ENCODE data around the gene LCN10. TPM values are rescaled to one million over a fixed set of nuclear protein-coding genes. Genes with fewer than 3 reads are reported as not detected.

LCN10 gene
- total RNA-seq, 4 donors from 2014 or later, result 7.0 to 12.6 (median 9.8) TPM

DNA sequence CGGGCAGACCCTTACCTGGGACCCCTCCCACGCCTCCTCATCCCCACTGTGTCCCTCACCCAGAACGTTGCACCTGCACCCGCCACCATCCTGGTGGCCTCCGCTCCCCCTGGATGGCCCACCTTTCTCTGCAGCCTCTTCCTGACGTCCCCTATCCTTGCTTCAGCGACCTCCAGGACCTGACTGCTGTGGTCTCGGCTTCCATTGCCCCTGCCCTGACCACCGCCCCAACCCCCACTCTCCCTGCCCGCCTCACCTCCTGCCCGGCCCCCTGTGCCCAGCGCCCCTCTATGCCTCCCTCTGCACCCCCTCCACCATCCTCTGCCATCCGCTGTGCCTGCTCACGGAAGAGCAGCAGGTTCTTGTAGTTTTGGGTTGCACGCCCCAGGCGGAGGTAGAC lies 2.2 kb downstream of the LCN10 start:
- Histone ChIP-seq H3K27me3 (peaks cover 0 to 61% (median 21%) of the 10 kb centered on the region in 4 donors), H3K27ac (replicated peaks in 1 of 4) (no peak overlapping the region), H3K9me3 (no peaks in the 10 kb centered on the region), H3K36me3 (peaks cover 0 to 17% (median 0%) of the 10 kb centered on the region in 4 donors), H3K4me1 (peaks cover 11 to 31% (median 23%) of the 10 kb centered on the region in 4 donors), H3K4me3 (no peak overlapping the region)
- no peak for TF ChIP-seq EP300 (IDR thresholded peaks at IDR 0.05)
- TF ChIP-seq POLR2AphosphoS5 (IDR thresholded peaks at IDR 0.05), result no peak
- TF ChIP-seq POLR2A (IDR thresholded peaks at IDR 0.05; ENCODE audit: low read depth), result no peak
- TF ChIP-seq, protein P1, sequence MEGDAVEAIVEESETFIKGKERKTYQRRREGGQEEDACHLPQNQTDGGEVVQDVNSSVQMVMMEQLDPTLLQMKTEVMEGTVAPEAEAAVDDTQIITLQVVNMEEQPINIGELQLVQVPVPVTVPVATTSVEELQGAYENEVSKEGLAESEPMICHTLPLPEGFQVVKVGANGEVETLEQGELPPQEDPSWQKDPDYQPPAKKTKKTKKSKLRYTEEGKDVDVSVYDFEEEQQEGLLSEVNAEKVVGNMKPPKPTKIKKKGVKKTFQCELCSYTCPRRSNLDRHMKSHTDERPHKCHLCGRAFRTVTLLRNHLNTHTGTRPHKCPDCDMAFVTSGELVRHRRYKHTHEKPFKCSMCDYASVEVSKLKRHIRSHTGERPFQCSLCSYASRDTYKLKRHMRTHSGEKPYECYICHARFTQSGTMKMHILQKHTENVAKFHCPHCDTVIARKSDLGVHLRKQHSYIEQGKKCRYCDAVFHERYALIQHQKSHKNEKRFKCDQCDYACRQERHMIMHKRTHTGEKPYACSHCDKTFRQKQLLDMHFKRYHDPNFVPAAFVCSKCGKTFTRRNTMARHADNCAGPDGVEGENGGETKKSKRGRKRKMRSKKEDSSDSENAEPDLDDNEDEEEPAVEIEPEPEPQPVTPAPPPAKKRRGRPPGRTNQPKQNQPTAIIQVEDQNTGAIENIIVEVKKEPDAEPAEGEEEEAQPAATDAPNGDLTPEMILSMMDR (IDR thresholded peaks at IDR 0.05), result no peak
- intact Hi-C loops (cut with DNase I), result no loop called here
- DNase-seq (ENCODE audit: extremely low spot score), result no peak
- 90% methylated on average over 16 of the region's 16 CpGs for WGBS

- Histone ChIP-seq H3K36me3 (peaks cover 0 to 17% (median 0%) of the 10 kb centered on the region in 4 donors), H3K4me1 (peaks cover 11 to 31% (median 23%) of the 10 kb centered on the region in 4 donors), H3K4me3 (no peak overlapping the region), H3K9me3 (no peaks in the 10 kb centered on the region), H3K27ac (replicated peaks in 1 of 4) (no peak overlapping the region), H3K27me3 (peaks cover 0 to 56% (median 21%) of the 10 kb centered on the region in 4 donors)
- WGBS, result 81% methylated on average over 5 of the region's 11 CpGs
- intact Hi-C loops (cut with DNase I), result no loop called here
- TF ChIP-seq, protein P1 (IDR thresholded peaks at IDR 0.05), result no peak
- TF ChIP-seq POLR2AphosphoS5 (IDR thresholded peaks at IDR 0.05) (no peak), POLR2A (IDR thresholded peaks at IDR 0.05; ENCODE audit: low read depth) (no peak), EP300 (IDR thresholded peaks at IDR 0.05) (no peak)
- no peak for DNase-seq (ENCODE audit: extremely low spot score)
These were observed 2.7 kb downstream of the LCN10 start for GRCh38 chr9:136740069-136740468.

DNA sequence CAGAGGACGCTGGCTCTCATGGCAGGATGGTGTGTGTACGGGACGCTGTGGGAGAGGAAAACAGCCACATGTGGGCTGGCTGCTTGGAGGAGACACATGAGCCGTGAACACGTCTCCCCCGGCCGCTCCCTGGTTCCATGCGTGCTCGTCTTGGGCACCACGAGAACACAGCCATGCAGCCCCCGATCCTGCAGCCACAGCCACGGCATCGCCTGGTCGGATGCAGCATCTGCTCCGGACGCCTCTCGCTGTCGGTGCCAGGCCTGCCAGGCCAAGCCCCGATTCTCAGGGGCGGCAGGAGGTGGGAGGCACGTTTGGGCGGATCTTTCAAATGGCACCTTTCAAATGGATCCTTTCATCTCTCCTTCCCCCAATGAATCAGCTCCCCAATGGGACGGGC lies 3.2 kb downstream of the LCN10 start:
- Histone ChIP-seq H3K36me3 (peaks cover 0 to 17% (median 0%) of the 10 kb centered on the region in 4 donors), H3K27ac (replicated peaks in 1 of 4) (no peak overlapping the region), H3K4me3 (no peak overlapping the region), H3K27me3 (peaks cover 0 to 51% (median 21%) of the 10 kb centered on the region in 4 donors), H3K4me1 (peaks cover 11 to 31% (median 23%) of the 10 kb centered on the region in 4 donors), H3K9me3 (no peaks in the 10 kb centered on the region)
- TF ChIP-seq EP300 (IDR thresholded peaks at IDR 0.05) (no peak), POLR2AphosphoS5 (IDR thresholded peaks at IDR 0.05) (no peak), POLR2A (IDR thresholded peaks at IDR 0.05; ENCODE audit: low read depth) (no peak)
- TF ChIP-seq, protein P1 (IDR thresholded peaks at IDR 0.05), result no peak
- 80% methylated on average over 21 of the region's 23 CpGs for WGBS
- intact Hi-C loops (cut with DNase I), result no loop called here
- no peak for DNase-seq (ENCODE audit: extremely low spot score)

- 86% methylated on average over 20 of the region's 20 CpGs for WGBS
- peaks cover 0 to 45% (median 21%) of the 10 kb centered on the region in 4 donors for H3K27me3 ChIP-seq
- no peaks in the 10 kb centered on the region for H3K9me3 ChIP-seq
- DNase-seq (ENCODE audit: extremely low spot score), result no peak
- no peak for TF ChIP-seq POLR2A (IDR thresholded peaks at IDR 0.05; ENCODE audit: low read depth)
- TF ChIP-seq, protein P1 (IDR thresholded peaks at IDR 0.05), result no peak
- TF ChIP-seq POLR2AphosphoS5 (IDR thresholded peaks at IDR 0.05), result no peak
- TF ChIP-seq EP300 (IDR thresholded peaks at IDR 0.05), result no peak
- intact Hi-C loops (cut with DNase I), result no loop called here
- H3K36me3 ChIP-seq, result peaks cover 0 to 14% (median 0%) of the 10 kb centered on the region in 4 donors
- H3K4me3 ChIP-seq, result no peak overlapping the region
- no peak overlapping the region for H3K27ac ChIP-seq (replicated peaks in 1 of 4)
- peaks cover 11 to 31% (median 23%) of the 10 kb centered on the region in 4 donors for H3K4me1 ChIP-seq
These were observed 3.8 kb downstream of the LCN10 start for GRCh38 chr9:136738960-136739359.

All from esophagus muscularis mucosa (tissue), 4 donors.